H9 (cell line): ENCODE measurements around the gene HOXC12. TPM values are rescaled to one million over a fixed set of nuclear protein-coding genes. Genes with fewer than 3 reads are reported as not detected.

ENCODE experiments used
- DNase-seq: peaks from one replicate; pipeline ENCODE4 v3.0.0-alpha.2; 2017
- H2AFZ ChIP-seq: one replicate; pipeline ENCODE4 v1.6.1; 2013; ENCODE audit warnings: mild to moderate bottlenecking, low read length, control low read depth, moderate library complexity
- H2AK5ac ChIP-seq: 2 replicates; pipeline ENCODE4 v1.6.1; 2013; ENCODE audit warnings: low read length, control low read depth, mixed read lengths; ENCODE audit not compliant: insufficient read length
- H2BK120ac ChIP-seq: one replicate; pipeline ENCODE4 v1.6.1; 2013; ENCODE audit warnings: low read depth, mild to moderate bottlenecking, low read length, control low read depth, inconsistent platforms; ENCODE audit not compliant: poor library complexity, severe bottlenecking
- H2BK12ac ChIP-seq: 2 replicates; pipeline ENCODE4 v1.6.1; 2013; ENCODE audit warnings: low read length, control low read depth, mixed read lengths, low read depth; ENCODE audit not compliant: insufficient read length
- H2BK15ac ChIP-seq: 2 replicates; pipeline ENCODE4 v1.6.1; 2013; ENCODE audit warnings: low read depth, low read length, control low read depth
- H2BK20ac ChIP-seq: one replicate; pipeline ENCODE4 v1.6.1; 2013; ENCODE audit warnings: low read depth, mild to moderate bottlenecking, low read length, control low read depth, inconsistent platforms; ENCODE audit not compliant: poor library complexity, severe bottlenecking
- H2BK5ac ChIP-seq: 2 replicates; pipeline ENCODE4 v1.6.1; 2013; ENCODE audit warnings: low read length, control low read depth, mixed read lengths; ENCODE audit not compliant: insufficient read length
- H3K14ac ChIP-seq: 2 replicates; pipeline ENCODE4 v1.6.1; 2013; ENCODE audit warnings: low read length, control low read depth; ENCODE audit not compliant: insufficient read depth
- H3K18ac ChIP-seq: 2 replicates; pipeline ENCODE4 v1.6.1; 2013; ENCODE audit warnings: low read depth, mild to moderate bottlenecking, mixed read lengths, low read length, control low read depth; ENCODE audit not compliant: insufficient read length
- H3K23ac ChIP-seq: 2 replicates; pipeline ENCODE4 v1.6.1; 2013; ENCODE audit warnings: low read length, control low read depth, mixed read lengths, low read depth; ENCODE audit not compliant: insufficient read length
- H3K23me2 ChIP-seq: 2 replicates; pipeline ENCODE4 v1.6.1; 2013; ENCODE audit warnings: low read depth, mild to moderate bottlenecking, mixed read lengths, low read length, control low read depth; ENCODE audit not compliant: insufficient read length, poor library complexity, severe bottlenecking
- H3K27ac ChIP-seq: 2 replicates; pipeline ENCODE4 v1.5.1; 2013; ENCODE audit warnings: low read length, control low read depth, mixed read lengths, low read depth; ENCODE audit not compliant: insufficient read length
- H3K27me3 ChIP-seq: 2 replicates; pipeline ENCODE4 v1.6.1; 2013; ENCODE audit warnings: low read length, control low read depth, inconsistent platforms; ENCODE audit not compliant: insufficient read depth
- H3K4ac ChIP-seq: 2 replicates; pipeline ENCODE4 v1.6.1; 2013; ENCODE audit warnings: low read depth, mild to moderate bottlenecking, control low read depth, inconsistent platforms, low read length, moderate library complexity
- H3K4me1 ChIP-seq: 2 replicates; pipeline ENCODE4 v1.6.1; 2013; ENCODE audit warnings: low read length, control low read depth, inconsistent platforms; ENCODE audit not compliant: insufficient read depth
- H3K4me2 ChIP-seq: 2 replicates; pipeline ENCODE4 v1.6.1; 2013; ENCODE audit warnings: low read length, control low read depth, mixed read lengths; ENCODE audit not compliant: insufficient read length, insufficient read depth
- H3K56ac ChIP-seq: 2 replicates; pipeline ENCODE4 v1.6.1; 2013; ENCODE audit warnings: low read depth, mild to moderate bottlenecking, mixed read lengths, low read length, control low read depth; ENCODE audit not compliant: insufficient read length
- H3K79me1 ChIP-seq: 2 replicates; pipeline ENCODE4 v1.6.1; 2013; ENCODE audit warnings: low read depth, mild to moderate bottlenecking, moderate library complexity, low read length, control low read depth, inconsistent platforms; ENCODE audit not compliant: insufficient read depth, poor library complexity, severe bottlenecking
- H3K79me2 ChIP-seq: 2 replicates; pipeline ENCODE4 v1.6.1; 2013; ENCODE audit warnings: low read length, control low read depth, inconsistent platforms; ENCODE audit not compliant: insufficient read depth
- H3K9ac ChIP-seq: 2 replicates; pipeline ENCODE4 v1.6.1; 2013; ENCODE audit warnings: low read length, control low read depth, mixed read lengths; ENCODE audit not compliant: insufficient read length; ENCODE audit errors: extremely low read depth
- H3K9me3 ChIP-seq: one replicate; pipeline ENCODE4 v1.6.1; 2013; ENCODE audit warnings: low read depth, low read length, inconsistent platforms; ENCODE audit not compliant: control insufficient read depth
- H3T11ph ChIP-seq: one replicate; pipeline ENCODE4 v1.6.1; 2013; ENCODE audit warnings: mild to moderate bottlenecking, low read length, control low read depth, inconsistent platforms
- H4K20me1 ChIP-seq: one replicate; pipeline ENCODE4 v1.6.1; 2013; ENCODE audit not compliant: control insufficient read depth, insufficient read length, insufficient read depth
- H4K5ac ChIP-seq: 2 replicates; pipeline ENCODE4 v1.6.1; 2013; ENCODE audit warnings: low read depth, mild to moderate bottlenecking, mixed read lengths, low read length, control low read depth; ENCODE audit not compliant: insufficient read length
- H4K8ac ChIP-seq: replicated peaks from 2 replicates; pipeline ENCODE4 v1.6.1; 2013; ENCODE audit warnings: low read length, control low read depth, mixed read lengths, low read depth; ENCODE audit not compliant: insufficient read length
- H4K91ac ChIP-seq: 2 replicates; pipeline ENCODE4 v1.6.1; 2013; ENCODE audit warnings: low read depth, mild to moderate bottlenecking, moderate library complexity, mixed read lengths, low read length, control low read depth; ENCODE audit not compliant: insufficient read length
- H3K27ac Mint-ChIP-seq, 3 experiments: 2 replicates in 2 of 3; 3 replicates in 1 of 3; pipeline ENCODE4 v1.8.0; 2020 to 2021; ENCODE audit warnings: mixed read lengths in 3 of 3, mild to moderate bottlenecking in 1 of 3, moderate library complexity in 1 of 3
- H3K27me3 Mint-ChIP-seq: 2 replicates; pipeline ENCODE4 v1.8.0; 2021; ENCODE audit warnings: low read depth, mild to moderate bottlenecking, moderate library complexity, mixed read lengths
- H3K36me3 Mint-ChIP-seq, 3 experiments: 2 replicates in 2 of 3; 3 replicates in 1 of 3; pipeline ENCODE4 v1.8.0; 2020 to 2021; ENCODE audit warnings: low read depth in 3 of 3, mixed read lengths in 3 of 3; ENCODE audit not compliant: insufficient read depth in 1 of 3
- H3K4me1 Mint-ChIP-seq, 2 experiments: 2 replicates each; pipeline ENCODE4 v1.8.0; 2020; ENCODE audit warnings: mixed read lengths in 2 of 2
- H3K4me3 Mint-ChIP-seq, 2 experiments: 2 replicates in 1 of 2; 3 replicates in 1 of 2; pipeline ENCODE4 v1.8.0; 2020 to 2021; ENCODE audit warnings: mild to moderate bottlenecking in 2 of 2, mixed read lengths in 2 of 2, moderate library complexity in 1 of 2
- H3K9me3 Mint-ChIP-seq, 2 experiments: 2 replicates in 1 of 2; 3 replicates in 1 of 2; pipeline ENCODE4 v1.8.0; 2020; ENCODE audit warnings: mild to moderate bottlenecking in 2 of 2, mixed read lengths in 2 of 2, moderate library complexity in 1 of 2
- CTCF ChIP-seq: fragments of 200-600 bp; sonication (generic); conservative IDR thresholded peaks from 3 replicates; pipeline ENCODE4 v1.8.0; 2021; ENCODE audit warnings: antibody characterized with exemption, mild to moderate bottlenecking
- WGBS: extraction: QIAGEN DNeasy Blood & Tissue Kit; methylation state at CpG from one replicate; pipeline ENCODE4 v1.1.7; 2013; ENCODE audit warnings: missing lambda C conversion rate, low lambda C conversion rate, mixed read lengths; ENCODE audit not compliant: insufficient read length; ENCODE audit errors: extremely low coverage; 5-methylcytosine and 5-hydroxymethylcytosine counted together
- total RNA-seq: library from RNA; stranded (reverse); gene quantifications from 2 replicates; pipeline ENCODE4 v1.2.1, GENCODE V29; 2021

The HOXC12 gene
- total RNA-seq, 1 experiment from 2014 or later, result not detected

- Histone ChIP-seq H3K9ac (no peak overlapping the region), H4K20me1 (no peaks in the 10 kb centered on the region), H2BK20ac (no peak overlapping the region), H2BK12ac (no peak overlapping the region), H3K9me3 (no peaks in the 10 kb centered on the region), H3K56ac (no peak overlapping the region), H4K5ac (no peak overlapping the region), H3K27me3 (peaks cover 99% of the 10 kb centered on the region), H3K23ac (no peak overlapping the region), H3K79me1 (no peaks in the 10 kb centered on the region), H2AK5ac (no peak overlapping the region), H2AFZ (no peak overlapping the region), H2BK15ac (no peak overlapping the region), H3K4ac (no peak overlapping the region), H3K4me1 (no peaks in the 10 kb centered on the region), H3K4me2 (no peak overlapping the region), H3T11ph (no peak overlapping the region), H4K8ac (no peak overlapping the region), H3K27ac (no peak overlapping the region), H3K14ac (no peak overlapping the region), H3K23me2 (no peaks in the 10 kb centered on the region), H3K79me2 (no peaks in the 10 kb centered on the region), H2BK120ac (no peak overlapping the region), H3K18ac (no peak overlapping the region), H2BK5ac (no peak overlapping the region), H4K91ac (no peak overlapping the region)
- H3K4me3 Mint-ChIP-seq, result no peak overlapping the region
- H3K4me1 Mint-ChIP-seq, result peaks cover 6 to 14% of the 10 kb centered on the region in 2 experiments; a peak in 3 of 4 replicates
- H3K36me3 Mint-ChIP-seq, result no peaks in the 10 kb centered on the region; a peak in 2 of 7 replicates
- H3K9me3 Mint-ChIP-seq, result peaks cover 0 to 3% of the 10 kb centered on the region in 2 experiments; a peak in 2 of 5 replicates
- DNase-seq, result no peak
- no peak overlapping the region; a peak in 1 of 7 replicates for H3K27ac Mint-ChIP-seq
- WGBS, result 100% methylated on average over 2 of the region's 10 CpGs
- TF ChIP-seq CTCF, result no peak
- H3K27me3 Mint-ChIP-seq, result peaks cover 99% of the 10 kb centered on the region
These were observed 1.1 kb downstream of the HOXC12 start for GRCh38 chr12:53955776-53956250.
